NCI-H446 (cell line): Measurements from ENCODE around the gene FHIT.
A peak's percentile ranks its signal among the peaks of the same experiment; 100 is the strongest.

Experiments
- DNase-seq, 2 experiments: peaks; one replicate each; lab custom pipeline; 2025; lab: John Stamatoyannopoulos, UW

The FHIT gene

DNA sequence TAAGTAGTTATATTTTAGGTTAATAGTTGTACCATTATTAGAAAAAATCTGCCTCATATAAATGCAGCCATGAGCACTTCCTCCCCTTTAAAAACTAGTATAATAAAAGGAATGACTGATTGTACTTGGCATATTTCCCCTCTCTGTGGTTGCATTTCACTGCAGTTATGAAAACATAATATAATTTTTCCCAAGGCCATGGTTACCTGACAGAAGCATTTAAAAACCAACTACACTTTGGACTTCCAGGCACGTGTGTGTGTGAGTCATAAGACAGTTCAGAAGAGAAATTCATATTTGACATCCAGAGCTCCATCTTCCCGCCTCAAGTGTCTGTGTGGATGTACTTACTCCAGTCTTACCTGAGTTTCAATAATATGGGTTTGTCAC, 1373.2 kb downstream of the FHIT start:
- no peak for DNase-seq

DNA sequence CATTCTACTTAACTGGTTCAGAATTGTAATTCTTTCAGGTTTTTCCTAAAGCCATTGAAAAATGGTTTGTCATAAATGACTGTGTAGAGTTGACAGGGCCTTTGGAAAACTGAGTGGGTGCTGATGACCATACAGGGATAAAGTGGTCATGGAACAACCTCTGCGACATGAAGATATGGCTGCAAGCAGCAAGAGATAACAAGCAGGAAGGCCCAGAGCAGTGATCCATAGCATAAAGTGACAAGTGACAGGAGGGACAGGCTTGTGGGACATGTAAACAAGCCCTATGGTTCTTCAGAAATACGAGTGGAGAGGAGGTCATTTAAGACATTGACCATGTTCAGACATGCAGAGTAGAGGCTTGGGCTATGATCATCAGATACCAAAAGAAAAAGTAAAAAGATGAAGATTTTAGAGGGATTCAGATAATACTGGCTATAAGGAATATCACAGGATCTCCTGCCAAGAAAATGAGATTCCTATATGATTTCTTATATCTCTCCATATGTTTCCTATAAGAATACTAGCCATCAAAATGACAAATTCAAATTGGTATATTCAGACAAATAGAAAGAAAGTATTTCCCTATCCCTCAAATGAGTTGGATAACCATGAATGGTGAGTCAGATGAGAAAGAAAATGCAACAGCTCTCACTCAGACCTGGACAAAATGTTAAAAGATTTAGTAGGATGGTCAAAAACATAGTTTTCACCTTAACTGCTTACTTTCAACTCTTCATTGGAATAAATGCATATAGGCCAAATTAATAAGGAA, 1373.8 kb downstream of the FHIT start:
- no peak for DNase-seq

DNA sequence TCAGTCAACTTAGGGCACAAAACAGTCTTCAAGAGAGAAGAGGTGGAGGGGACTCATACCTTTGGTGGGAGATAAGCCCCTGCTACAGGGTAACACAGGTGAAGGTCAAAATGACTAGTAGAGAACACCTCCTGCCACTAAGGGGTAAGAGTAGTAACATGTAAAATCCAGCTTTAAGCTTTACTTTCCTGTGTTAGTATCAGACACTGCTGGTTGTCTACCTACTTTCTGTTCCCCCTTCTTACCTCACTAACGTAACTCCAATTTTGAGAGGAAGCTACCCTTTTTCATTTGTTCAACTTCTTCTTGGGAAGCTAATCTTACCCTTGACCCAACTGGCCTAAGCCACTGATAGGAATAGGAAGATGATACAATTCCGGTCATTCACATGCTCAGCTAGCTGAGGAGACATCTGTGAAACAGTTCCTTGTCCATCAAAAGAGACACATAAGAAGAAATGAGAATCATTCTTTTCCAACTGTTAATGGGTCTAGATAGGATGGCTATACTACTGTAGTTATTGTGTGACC, 1374.7 kb downstream of the FHIT start:
- DNase-seq: no peak

DNA sequence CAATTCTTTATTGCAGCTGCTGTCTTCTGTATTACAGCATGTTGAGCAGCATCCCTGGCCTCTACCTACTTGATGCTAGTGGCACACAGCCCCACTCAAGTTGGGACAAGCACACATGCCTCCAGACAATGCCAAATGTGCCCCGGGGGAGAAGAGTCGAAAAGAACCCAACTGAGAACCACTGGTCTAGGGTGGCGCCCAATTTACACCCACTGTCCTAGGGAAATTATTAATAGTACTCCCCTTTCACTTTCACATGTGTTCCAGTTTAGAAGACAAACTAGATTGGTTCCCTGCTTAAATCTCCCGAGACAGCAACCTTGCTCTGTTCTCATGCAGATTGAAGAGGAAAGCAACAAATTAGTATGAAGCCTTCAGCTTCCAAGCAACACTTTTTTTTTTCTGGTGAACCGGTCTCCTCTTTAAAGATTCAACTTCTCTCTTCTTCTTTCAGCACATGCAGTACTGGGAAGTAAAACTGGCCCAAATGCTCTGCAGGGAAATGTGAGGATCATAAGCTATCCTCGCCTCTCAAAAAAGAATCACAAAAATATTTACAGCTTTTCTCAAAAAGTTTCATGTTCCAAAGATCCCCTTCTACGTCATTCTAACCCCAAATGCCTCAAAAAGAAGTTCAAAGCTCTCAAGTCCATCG, 1377.5 kb downstream of the FHIT start:
- no peak for DNase-seq

DNA sequence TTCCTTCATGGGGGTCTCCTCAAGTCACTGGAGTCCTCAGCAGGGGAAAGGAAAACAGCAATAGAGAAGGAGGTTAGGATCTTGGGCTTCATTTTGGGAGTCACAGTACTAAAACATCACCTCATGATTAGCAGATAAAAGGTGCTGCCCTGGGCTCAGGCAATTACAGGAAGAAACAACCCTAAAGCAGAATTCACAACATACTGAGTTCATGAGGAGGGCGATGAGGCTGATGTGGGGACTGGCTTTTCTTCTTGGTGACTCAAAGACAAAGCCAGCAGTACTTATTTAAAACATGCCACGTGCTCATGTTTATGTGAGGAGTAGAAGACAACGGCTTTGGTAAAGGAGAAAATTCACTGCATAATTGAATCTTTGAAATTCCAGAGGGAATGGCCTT, 1379.1 kb downstream of the FHIT start:
- no peak for DNase-seq

DNA sequence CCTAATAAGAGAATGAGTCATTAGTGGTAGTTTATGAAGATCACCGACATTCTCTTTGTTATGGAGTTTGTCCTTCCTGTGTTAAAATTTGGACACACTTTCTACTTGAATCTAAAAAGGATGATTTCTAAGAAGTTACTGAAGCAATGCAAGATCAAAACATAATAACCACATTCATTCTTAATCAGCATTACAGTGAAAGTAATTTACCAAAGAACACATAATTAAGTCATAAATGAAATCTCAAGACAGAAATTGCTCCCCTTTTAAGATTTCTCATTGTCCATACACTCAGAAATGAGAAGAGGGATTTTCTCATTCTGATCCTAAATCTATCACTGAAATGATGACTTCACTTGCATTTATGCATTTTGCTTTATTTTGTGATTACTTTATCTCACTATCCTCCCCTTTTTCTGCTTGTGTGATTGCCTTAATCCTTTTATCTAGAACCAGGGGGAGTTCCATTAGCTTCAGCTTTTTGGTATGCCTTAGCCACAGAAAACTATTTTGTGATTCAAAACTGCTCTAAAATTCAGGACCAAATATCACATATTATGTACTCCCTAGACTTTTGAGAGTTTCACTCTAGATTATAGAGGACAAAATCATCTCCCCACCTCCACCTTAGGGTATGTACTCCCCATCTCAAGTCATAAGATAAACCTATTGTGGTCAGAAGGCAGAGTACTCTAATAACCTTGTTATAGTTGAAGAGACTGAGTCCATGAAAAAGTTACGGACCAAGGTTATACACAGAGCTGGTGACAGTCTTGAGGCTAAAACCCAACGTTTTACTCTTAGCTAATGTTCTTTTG, 1383.9 kb downstream of the FHIT start:
- no peak for DNase-seq

DNA sequence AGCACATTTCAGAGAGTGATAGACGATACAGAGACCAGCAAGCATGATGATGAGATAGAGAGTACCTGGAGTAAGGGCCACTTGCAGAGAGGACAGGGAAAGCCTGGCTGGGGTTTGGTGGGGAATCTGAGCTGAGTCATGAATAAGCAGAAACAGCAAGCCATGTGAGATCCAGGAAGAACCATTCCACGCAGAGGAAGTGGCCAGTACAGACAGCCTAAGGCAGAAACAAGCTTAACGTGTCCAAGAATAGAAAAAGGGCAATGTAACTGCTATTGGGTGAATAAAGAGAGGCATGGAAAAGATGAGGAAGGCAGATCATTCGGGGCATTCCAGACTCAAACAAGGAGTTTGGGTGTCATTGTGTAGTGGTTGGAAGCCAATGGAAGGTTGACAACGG, 1385.2 kb downstream of the FHIT start:
- DNase-seq: no peak

DNA sequence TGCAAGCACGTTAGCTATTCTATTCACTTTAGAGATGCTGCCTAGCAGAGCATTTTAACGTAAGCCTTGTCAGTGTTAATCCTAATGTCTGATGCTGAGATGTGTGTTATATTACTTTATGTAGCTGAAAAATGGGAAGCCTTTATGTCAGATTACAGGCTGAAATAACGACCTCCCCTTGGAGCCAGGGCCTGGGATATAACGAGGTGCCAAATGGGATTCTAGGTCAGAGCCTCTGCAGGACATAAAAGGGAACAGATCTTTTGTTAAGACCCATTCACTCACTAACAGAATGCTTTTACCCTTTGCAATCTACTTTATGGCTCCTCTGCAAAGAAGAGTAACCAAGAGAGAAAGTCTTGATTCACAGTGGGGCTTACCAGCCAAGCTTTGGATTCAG, 1385.9 kb downstream of the FHIT start:
- no peak for DNase-seq

DNA sequence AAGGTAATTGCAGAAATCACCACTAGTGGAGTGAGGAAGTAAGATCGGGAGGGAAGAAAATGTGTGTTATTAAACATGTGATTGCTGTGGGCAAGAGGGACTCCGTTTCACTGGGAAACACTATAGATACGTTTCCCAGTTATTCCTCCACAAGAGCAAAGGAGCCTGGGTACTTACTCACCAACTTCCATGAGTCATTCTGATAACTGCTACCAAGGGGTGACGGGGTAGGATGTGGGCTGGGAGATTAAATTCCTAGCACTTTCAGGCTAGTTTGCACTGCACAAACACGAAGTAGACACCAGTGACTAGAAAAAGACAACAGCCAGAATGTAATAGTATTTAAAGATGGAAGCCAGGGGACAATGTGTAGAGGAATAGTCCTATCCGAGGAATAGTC, 1388.6 kb downstream of the FHIT start:
- DNase-seq: no peak

DNA sequence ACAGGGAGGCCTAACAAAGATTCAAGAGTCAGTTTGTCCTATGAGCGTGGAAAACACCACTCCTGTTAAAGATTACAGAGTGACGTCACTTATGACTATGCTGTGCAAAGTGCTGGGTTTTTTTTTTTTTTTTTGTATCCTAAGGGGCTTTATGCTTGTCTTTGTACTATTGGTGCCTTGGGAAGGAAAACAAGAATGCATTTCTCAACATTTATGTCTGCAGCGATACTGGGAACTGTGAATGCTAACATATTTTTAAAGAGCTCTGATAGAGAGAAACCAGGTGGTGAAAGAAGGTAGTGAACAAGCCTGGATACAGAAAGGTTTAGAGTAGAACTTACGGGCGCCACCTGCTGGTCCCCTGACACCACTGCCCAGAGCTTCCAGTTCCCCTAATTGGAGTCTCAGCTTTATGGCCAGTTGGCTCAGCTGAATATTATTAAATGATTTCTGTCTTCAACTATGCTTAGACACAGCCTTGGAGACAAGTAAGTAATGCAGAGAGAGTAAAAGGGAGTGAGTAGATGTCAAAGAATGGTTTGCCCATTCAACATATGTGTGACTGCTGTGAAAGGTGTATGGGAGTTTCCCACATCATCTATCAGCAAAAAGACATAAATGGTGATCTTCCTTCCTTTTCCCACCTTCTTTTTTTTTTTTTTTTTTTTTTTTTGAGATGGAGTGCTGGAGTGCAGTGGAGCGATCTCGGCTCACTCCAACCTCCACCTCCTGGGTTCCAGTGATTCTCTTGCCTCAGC, 1393.5 kb downstream of the FHIT start:
- DNase-seq: peak; percentile 29 to 69

DNA sequence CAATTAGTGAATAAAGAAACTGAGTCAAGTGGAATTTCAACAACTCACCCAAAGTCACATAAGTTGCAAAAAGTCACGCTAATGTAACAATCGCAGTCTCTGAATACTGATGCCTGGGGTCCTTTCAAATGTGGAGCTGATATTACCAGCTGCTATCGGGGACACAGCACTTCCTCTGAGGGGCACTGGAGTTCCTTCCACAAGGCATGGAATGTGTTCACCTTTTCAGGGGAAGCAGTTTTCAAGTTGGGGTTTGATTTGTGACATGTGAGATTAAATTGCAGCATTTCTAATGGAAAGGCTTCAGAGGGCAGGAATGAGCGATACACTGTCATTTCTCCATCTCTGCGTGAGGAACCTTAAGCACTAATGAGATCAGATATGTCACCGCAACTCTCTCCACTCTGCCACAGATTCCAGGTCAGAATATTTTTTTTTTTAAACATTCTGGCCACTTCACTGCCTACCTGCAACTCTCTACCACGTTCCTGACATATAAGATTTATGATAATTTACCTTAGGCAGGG, 1394.3 kb downstream of the FHIT start:
- DNase-seq: no peak

DNA sequence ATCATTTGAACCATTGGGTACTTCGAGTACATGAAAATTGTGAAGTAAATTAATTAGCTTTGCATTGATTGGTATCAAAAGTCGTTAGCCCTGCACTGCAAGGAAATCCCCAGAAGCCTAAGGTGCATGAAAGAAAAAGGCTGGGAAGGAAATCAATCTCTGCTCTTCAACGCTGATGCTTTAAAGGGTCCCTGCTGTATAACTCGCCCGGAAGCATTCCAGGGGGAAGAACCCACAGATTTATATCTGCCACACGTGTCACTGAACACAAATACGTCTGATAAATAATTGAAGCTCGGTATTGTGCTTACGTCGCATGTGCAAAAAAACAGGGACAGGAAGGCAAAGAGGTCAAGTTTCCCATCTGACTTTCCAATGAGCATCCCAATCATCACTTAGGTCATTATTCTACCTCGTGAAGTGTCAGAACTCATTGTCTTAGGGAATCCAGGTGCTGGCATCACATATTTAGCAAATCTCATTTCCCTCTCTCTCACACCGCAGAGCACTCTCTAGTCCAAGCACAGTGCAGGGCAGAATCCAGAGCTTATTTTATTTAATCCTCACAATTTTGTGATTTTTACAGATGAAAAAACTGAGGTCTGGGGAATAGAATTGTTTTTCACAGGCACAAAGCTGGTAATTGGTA, 1397.1 kb downstream of the FHIT start:
- no peak for DNase-seq

DNA sequence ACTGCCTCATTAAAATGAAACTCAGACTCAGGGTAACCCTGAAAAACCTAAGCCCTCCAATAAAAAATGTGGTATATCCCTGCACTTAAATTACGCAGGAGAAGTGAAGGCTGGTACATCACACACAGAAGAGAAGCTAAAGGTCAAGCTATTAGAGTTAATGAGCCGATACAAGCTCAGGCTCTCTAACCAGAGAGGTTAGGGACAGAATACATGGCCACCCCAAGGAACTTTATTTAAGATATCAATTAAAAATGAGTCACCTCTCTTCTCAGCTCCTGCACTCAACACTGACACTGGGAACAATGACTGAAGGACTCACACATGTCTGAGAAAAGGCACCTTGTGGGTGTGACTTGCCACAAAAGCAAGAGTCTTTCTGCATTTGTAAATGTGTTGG, 1400.8 kb downstream of the FHIT start:
- DNase-seq: no peak

DNA sequence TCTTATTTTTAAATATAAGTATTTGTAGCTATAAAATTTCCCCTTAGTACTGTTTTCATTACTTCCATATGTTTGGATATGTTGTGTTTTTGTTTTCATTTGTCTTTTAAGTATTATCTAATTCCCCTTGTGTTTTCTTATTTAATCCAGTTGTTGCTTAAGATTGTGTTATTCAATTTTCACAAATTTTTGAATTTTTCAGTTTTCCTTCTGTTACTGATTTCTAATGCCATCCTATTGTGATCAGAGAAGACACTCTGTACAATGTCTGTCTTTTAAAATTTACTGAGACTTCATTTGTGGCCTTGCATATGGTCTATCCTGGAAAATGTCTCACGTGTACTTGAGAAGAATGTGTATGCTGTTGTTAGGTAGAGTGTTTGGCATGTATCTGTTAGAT, 1405.9 kb downstream of the FHIT start:
- DNase-seq: no peak

DNA sequence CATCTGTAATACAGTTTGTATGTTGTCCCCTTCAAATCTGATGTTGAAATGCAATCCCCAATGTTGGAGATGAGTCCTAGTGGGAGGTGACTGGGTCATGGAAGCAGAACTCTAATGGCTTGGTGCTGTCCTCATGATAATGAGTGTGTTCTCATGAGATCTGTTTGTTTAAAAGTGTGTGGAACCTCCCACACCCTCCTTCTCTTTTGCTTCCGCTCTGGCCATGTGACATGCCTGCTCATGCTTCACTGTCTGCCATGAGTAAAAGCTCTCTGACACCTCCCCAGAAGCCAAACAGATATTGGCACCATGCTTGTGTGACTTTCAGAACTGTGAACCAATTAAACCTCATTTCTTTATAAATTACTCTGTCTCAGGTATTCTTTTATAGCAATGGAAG, 1407.4 kb downstream of the FHIT start:
- DNase-seq: no peak

DNA sequence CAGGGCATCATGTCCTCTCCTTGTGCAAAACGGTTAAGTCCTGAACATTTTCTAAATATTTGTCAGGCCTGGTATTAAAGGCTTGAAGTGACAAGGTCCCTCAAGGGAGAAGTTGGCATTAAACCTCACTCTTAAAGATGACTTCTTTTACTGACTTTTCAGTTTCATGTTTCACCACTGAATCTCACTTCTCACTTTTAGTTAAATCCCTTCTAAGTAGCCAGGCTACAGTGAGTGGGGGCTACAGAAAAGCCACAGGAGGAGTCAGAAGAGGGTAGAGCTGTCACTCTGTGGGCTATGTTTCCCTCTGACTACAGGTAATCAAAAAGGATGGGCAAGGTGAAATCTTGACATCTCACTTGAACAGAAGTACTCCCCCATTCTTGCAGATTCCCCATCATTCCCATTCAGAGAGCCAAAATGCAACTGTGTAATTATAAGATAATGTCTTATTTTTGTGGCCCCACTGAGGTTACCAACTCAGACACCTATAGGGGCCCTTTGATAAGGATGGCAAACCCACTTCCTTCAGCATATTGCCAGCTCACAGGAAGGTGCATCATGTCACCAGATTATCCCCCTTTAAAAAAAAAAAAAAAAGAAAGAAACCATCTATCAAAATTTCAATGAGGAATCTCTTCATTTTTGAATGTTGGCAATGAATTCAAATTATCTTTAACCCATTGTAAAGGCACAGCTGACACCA, 1411.3 kb downstream of the FHIT start:
- DNase-seq: no peak

DNA sequence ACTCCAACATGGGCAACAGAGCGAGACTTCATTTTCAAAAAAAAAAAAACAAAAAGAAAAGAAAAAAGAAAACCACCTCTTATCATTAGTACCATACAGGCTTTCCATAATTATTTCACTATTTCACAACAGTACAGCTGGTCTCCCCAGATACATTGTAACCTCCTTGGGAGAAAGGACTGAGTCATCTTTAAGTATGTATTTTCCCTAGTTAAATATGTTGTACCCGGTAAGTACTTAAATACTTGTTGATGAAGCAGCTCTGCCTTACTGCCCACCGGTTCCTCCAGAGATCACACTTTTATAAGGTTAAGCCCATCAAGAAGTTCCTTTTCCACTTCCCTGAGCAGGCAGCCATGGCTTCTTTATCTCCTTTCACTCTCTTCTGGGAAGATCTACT, 1412.0 kb downstream of the FHIT start:
- no peak for DNase-seq

DNA sequence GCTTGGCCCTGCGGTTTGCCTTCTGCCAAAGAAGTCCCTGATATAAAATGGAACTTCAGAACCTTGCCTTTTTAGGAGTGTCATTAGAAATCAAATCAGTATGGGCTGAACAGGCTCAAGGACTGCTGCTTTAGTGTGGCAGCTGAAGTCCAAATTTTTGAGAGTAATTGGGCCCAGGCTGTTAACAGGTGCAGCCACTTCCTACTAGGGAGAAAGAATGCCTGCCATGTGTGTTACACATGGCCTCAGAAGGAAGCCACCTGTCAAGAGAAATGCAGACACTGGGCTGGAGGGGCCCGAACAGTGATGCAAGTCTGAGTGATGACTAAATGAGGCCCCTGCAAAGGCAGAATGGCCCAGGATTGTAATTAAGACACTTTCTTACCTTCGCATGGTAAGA, 1414.7 kb downstream of the FHIT start:
- no peak for DNase-seq

DNA sequence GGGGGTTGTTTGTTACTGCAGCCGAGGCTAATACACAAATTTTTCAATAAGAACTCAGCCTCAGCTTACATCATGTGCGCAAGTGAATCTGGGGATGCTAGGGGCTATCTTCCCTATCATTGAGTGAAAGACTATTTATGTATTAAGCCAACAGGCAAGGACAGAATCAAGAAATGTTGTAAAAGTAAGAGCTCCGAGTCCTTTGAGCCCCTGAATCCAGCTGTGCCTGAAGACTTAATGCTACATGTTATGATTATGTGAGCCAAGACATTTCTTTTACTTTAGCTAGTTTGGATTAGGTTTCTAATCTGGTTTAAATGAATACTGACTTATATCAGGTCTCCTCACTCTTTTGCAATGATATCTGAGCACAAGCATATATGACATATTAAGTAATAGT, 1418.5 kb downstream of the FHIT start:
- DNase-seq: no peak

DNA sequence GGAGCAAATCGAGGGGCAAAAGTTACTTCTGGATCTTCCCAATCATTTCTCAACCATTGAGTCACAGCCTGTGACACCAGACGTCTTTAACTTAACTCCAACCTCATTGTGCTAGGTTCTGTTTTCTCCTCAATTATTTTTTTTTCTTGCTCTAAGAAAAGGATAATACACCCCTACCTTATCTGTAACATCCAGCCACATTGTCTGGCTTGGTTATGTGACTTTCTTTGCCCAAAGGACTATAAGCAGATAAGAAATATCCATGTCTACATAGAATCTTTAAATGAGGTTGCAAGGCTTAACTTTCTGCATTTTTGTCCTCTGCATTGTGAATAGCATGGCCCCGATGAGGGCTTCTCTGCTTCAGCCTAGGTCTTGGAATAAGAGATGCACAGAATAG, 1419.0 kb downstream of the FHIT start:
- no peak for DNase-seq

DNA sequence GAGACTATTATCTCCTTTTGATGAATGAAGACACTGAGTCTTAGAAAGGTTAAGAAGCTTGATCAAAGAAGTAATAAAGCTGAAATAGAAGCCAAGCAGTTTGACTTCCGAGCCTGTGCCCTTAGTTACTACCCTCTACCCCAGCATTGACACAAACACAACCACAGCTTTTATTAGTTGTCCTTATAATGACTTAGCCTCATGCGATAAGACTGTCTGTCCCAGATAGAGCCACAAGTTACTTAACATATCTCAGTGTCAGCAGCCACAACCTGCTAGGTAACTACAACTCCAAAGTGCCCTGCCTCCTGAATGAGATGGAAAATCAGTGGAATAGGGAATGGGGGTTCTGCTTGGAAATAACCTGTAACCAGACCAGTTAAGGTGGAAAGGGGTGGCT, 1419.9 kb downstream of the FHIT start:
- no peak for DNase-seq
